ENCODE measurements around the gene TUBB1. TPM values are rescaled to one million over a fixed set of nuclear protein-coding genes. Genes with fewer than 3 reads are reported as not detected.

TUBB1 gene
- total RNA-seq (under 1 TPM in 8 of 10 donors, not detected in 2; 0.17 to 0.38 (median 0.21) TPM), polyA plus RNA-seq (under 1 TPM; 0.07 to 0.13 TPM)
- long read RNA-seq, donor 1, partial matches to known transcripts: 0 of 1 reads
- long read RNA-seq, donor 1, other reads (novel, unspliced or antisense): 1 of 1 reads
- long read RNA-seq, donor 2: 0 reads
- long read RNA-seq, donor 3: 0 reads

DNA sequence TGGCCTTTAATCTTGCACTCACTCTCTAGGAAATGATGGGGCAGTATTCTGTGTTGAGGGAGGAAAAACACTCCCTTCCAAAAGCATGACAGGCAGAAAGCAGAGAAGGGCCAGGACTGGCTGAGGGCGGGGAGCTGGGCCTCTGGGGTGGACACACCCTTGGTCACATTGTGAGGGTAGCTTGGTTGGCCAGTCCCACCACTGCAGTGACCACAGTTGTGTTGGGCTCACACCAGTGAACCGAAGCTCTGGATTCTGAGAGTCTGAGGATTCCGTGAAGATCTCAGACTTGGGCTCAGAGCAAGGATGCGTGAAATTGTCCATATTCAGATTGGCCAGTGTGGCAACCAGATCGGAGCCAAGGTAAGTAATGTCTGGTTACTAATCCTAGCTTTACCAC is at the start of gene TUBB1:
Gene TUBB1, plus strand, starts transcription at position 213 of the 400 bp plus-strand sequence. Its CDS starts 94 bp downstream, at position 307.
- H3K27ac ChIP-seq: no peak within 1 kb of the TSS
- DNase-seq (no peak), ATAC-seq (no peak)
- no peak within 1 kb of the TSS for H3K4me3 ChIP-seq
- intact Hi-C loops (cut with DNase I): loop anchor here in 1 of 10 donors (10.0 kb wide), 1 partner anchor 124 kb away; no protein-coding TSS in a partner anchor
- WGBS, 2 donors: 98% methylated on average over 5 of the region's 5 CpGs
- no peaks in the 10 kb centered on the region for H3K27me3 ChIP-seq
- TF ChIP-seq, protein P1, sequence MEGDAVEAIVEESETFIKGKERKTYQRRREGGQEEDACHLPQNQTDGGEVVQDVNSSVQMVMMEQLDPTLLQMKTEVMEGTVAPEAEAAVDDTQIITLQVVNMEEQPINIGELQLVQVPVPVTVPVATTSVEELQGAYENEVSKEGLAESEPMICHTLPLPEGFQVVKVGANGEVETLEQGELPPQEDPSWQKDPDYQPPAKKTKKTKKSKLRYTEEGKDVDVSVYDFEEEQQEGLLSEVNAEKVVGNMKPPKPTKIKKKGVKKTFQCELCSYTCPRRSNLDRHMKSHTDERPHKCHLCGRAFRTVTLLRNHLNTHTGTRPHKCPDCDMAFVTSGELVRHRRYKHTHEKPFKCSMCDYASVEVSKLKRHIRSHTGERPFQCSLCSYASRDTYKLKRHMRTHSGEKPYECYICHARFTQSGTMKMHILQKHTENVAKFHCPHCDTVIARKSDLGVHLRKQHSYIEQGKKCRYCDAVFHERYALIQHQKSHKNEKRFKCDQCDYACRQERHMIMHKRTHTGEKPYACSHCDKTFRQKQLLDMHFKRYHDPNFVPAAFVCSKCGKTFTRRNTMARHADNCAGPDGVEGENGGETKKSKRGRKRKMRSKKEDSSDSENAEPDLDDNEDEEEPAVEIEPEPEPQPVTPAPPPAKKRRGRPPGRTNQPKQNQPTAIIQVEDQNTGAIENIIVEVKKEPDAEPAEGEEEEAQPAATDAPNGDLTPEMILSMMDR (IDR thresholded peaks at IDR 0.05): no peak
- H3K4me1 ChIP-seq: peaks cover 2 to 32% (median 25%) of the 10 kb centered on the region in 9 donors
- no peaks in the 10 kb centered on the region for H3K9me3 ChIP-seq
- H3K36me3 ChIP-seq: peaks cover 0 to 33% (median 22%) of the 10 kb centered on the region in 9 donors

DNA sequence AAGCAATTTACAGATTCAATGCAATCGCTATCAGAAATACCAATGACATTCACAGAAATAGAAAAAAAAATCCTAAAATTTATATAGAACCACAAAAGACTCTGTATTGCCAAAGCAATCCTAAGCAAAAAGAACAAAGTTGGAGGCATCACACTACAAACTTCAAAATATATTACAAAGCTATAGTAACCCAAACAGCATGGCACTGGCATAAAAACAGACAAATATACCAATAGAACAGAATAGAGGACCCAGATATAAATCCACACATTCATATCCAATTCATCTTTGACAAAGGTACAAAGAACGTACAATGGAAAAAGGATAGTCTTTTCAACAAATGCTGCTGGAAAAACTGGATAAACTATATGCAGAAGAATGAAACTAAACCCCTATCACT is 49.8 kb upstream of the TUBB1 start:
- Histone ChIP-seq H3K27me3 (no peaks in the 10 kb centered on the region), H3K4me3 (no peak overlapping the region), H3K27ac (no peak overlapping the region), H3K9me3 (peaks cover 0 to 17% (median 5%) of the 10 kb centered on the region in 11 donors), H3K4me1 (peaks cover 0 to 4% (median 0%) of the 10 kb centered on the region in 9 donors), H3K36me3 (no peaks in the 10 kb centered on the region)
- DNase-seq: no peak
- ATAC-seq: no peak
- intact Hi-C loops (cut with DNase I): no loop called here
- 73 to 79% methylated on average over 2 of the region's 2 CpGs for whole genome bisulfite sequencing, 2 donors
- TF ChIP-seq, protein P1 (IDR thresholded peaks at IDR 0.05): no peak

DNA sequence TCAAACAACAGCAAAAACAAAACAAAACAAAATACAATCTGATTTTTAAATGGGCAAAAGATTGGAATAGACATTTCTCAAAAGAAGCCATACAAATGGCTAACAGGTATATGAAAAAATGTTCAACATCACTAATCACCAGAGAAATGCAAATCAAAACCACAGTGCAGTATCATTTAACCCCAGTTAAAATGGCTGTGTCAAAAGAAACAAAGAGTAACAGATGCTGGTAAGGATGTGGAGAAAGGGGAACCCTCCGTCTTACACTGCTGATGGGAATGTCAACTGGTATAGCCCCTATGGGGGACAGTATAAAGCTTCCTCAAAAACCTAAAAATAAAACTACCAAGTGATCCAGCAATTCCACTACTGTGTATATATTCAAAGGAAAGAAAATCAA is 49.1 kb upstream of the TUBB1 start:
- DNase-seq (no peak), ATAC-seq (no peak)
- H3K36me3 ChIP-seq: no peaks in the 10 kb centered on the region
- TF ChIP-seq, protein P1 (IDR thresholded peaks at IDR 0.05): no peak
- H3K27ac ChIP-seq: no peak overlapping the region
- H3K4me3 ChIP-seq: no peak overlapping the region
- peaks cover 0 to 24% (median 10%) of the 10 kb centered on the region in 11 donors for H3K9me3 ChIP-seq
- H3K4me1 ChIP-seq: peaks cover 0 to 4% (median 0%) of the 10 kb centered on the region in 9 donors
- H3K27me3 ChIP-seq: no peaks in the 10 kb centered on the region
- intact Hi-C loops (cut with DNase I): no loop called here
- 76 to 81% methylated on average over 1 of the region's 1 CpG for WGBS, 2 donors

DNA sequence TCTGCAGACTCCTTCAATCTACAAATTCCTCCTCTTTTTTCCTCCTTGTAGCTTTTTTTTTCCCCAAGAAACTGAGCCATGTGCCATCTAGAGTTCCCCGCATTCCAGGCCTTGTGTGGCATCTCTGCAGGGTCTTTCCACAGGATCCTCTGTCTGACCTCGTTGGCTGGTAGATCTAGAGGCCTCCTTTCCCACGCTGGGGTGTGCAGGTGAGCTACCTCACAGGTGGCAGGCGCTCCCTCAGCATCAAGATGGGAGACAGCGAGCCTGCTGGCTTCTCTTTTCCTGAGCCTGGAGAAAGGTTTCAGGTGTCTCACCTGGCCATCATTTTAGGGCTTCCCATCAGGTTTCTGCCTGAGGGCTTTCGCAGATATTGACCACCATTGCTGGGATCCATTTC is 47.8 kb upstream of the TUBB1 start:
- TF ChIP-seq, protein P1 (IDR thresholded peaks at IDR 0.05): no peak
- ATAC-seq: no peak
- Histone ChIP-seq H3K4me3 (no peak overlapping the region), H3K4me1 (peaks cover 0 to 4% (median 0%) of the 10 kb centered on the region in 9 donors), H3K27ac (no peak overlapping the region), H3K36me3 (no peaks in the 10 kb centered on the region), H3K27me3 (no peaks in the 10 kb centered on the region), H3K9me3 (peaks cover 0 to 37% (median 18%) of the 10 kb centered on the region in 11 donors)
- WGBS, 2 donors: 79 to 82% methylated on average over 6 of the region's 6 CpGs
- intact Hi-C loops (cut with DNase I): no loop called here
- DNase-seq: no peak

All from heart right ventricle (tissue), 16 donors.